IMR-90 (cell line): ENCODE data around the gene SMIM36. TPM values are rescaled to one million over a fixed set of nuclear protein-coding genes. Genes with fewer than 3 reads are reported as not detected.
"Not testable (repeated sequence)": the region's sequence is repeated elsewhere in the genome, so short reads cannot be mapped to it uniquely, and the experiment has no call there.

Experiments used
- ATAC-seq: fragments of 200-7000 bp; cut with Tn5 transposase; 2 replicates; pipeline ENCODE4 v1.9.1; 2020; ENCODE audit warnings: low read depth, mild to moderate bottlenecking, moderate library complexity
- BruUV-seq: library from RNA; stranded (reverse); fragments of 400-500 nt; replicated peaks from 2 replicates; lab custom pipeline; 2021; lab: Mats Ljungman, UMichigan
- CTCF ChIA-PET: fragments of 300-600 bp; formaldehyde crosslinking; extraction: SDS; loops from one replicate; lab custom pipeline; 2021; ENCODE audit warnings: antibody characterized with exemption; lab: Yijun Ruan, JAX
- POLR2A ChIA-PET: fragments of 300-600 bp; sonication (Branson Sonifier 250); formaldehyde crosslinking; loops from one replicate; lab custom pipeline; 2022; ENCODE audit warnings: antibody characterized with exemption; ENCODE audit not compliant: unreplicated experiment; lab: Charles Lee
- DNase-seq: peaks from one replicate; pipeline ENCODE4 v3.0.0; 2013
- H2AFZ ChIP-seq: replicated peaks from 2 replicates; pipeline ENCODE3; 2013; ENCODE audit warnings: low read length, mild to moderate bottlenecking; ENCODE audit not compliant: poor library complexity
- H2AK5ac ChIP-seq: 2 replicates; pipeline ENCODE4 v1.6.1; 2013; ENCODE audit warnings: low read depth, low read length, inconsistent platforms
- H2AK9ac ChIP-seq: replicated peaks from 2 replicates; pipeline ENCODE3; 2013; ENCODE audit warnings: mild to moderate bottlenecking, low read depth, low read length, moderate library complexity; ENCODE audit not compliant: poor library complexity
- H2BK120ac ChIP-seq: 2 replicates; pipeline ENCODE4 v1.6.1; 2013; ENCODE audit warnings: low read depth, low read length, inconsistent platforms
- H2BK15ac ChIP-seq: 3 replicates; pipeline ENCODE4 v1.6.1; 2013; ENCODE audit warnings: low read depth, low read length, inconsistent platforms
- H2BK20ac ChIP-seq: 2 replicates; pipeline ENCODE4 v1.6.1; 2013; ENCODE audit warnings: low read depth, mild to moderate bottlenecking, inconsistent platforms, low read length, moderate library complexity
- H2BK5ac ChIP-seq: 2 replicates; pipeline ENCODE4 v1.6.1; 2013; ENCODE audit warnings: mild to moderate bottlenecking, low read depth, low read length, inconsistent platforms; ENCODE audit not compliant: poor library complexity, severe bottlenecking
- H3K14ac ChIP-seq: replicated peaks from 2 replicates; pipeline ENCODE4 v1.6.1; 2013; ENCODE audit warnings: low read depth, low read length, inconsistent platforms
- H3K18ac ChIP-seq: 2 replicates; pipeline ENCODE4 v1.6.1; 2013; ENCODE audit warnings: low read depth, low read length, control low read depth
- H3K23ac ChIP-seq: 2 replicates; pipeline ENCODE4 v1.6.1; 2013; ENCODE audit warnings: low read depth, low read length, inconsistent platforms
- H3K27ac ChIP-seq: 2 replicates; pipeline ENCODE4 v1.5.1; 2013; ENCODE audit warnings: mild to moderate bottlenecking, control low read depth, low read length; ENCODE audit not compliant: insufficient read depth
- H3K27me3 ChIP-seq: 2 replicates; pipeline ENCODE4 v1.6.1; 2013; ENCODE audit warnings: low read length; ENCODE audit not compliant: control insufficient read depth, insufficient read depth
- H3K36me3 ChIP-seq: 2 replicates; pipeline ENCODE4 v1.6.1; 2013; ENCODE audit warnings: low read length, mixed read lengths; ENCODE audit not compliant: control insufficient read depth, insufficient read depth
- H3K4ac ChIP-seq: 2 replicates; pipeline ENCODE4 v1.6.1; 2013; ENCODE audit warnings: low read depth, low read length, inconsistent platforms
- H3K4me1 ChIP-seq: 2 replicates; pipeline ENCODE4 v1.6.1; 2013; ENCODE audit warnings: low read length, mixed read lengths; ENCODE audit not compliant: control insufficient read depth, insufficient read depth
- H3K4me2 ChIP-seq: 2 replicates; pipeline ENCODE4 v1.6.1; 2013; ENCODE audit warnings: low read depth, mild to moderate bottlenecking, control low read depth, low read length, moderate library complexity
- H3K4me3 ChIP-seq: 2 replicates; pipeline ENCODE4 v1.5.1; 2013; ENCODE audit warnings: low read depth, mild to moderate bottlenecking, control low read depth, low read length, moderate library complexity; ENCODE audit not compliant: insufficient read depth
- H3K56ac ChIP-seq: 2 replicates; pipeline ENCODE4 v1.6.1; 2013; ENCODE audit warnings: low read length, inconsistent platforms; ENCODE audit not compliant: insufficient read depth; ENCODE audit errors: extremely low read depth
- H3K79me1 ChIP-seq, 2 experiments: 2 replicates each; pipeline ENCODE4 v1.6.1; 2013; ENCODE audit warnings: low read length in 2 of 2, inconsistent platforms in 1 of 2, low read depth in 1 of 2
- H3K9ac ChIP-seq: 2 replicates; pipeline ENCODE4 v1.6.1; 2013; ENCODE audit warnings: low read depth, low read length, control low read depth
- H3K9me1 ChIP-seq: 2 replicates; pipeline ENCODE4 v1.6.1; 2013; ENCODE audit warnings: low read length, inconsistent platforms; ENCODE audit not compliant: insufficient read depth
- H3K9me3 ChIP-seq: 2 replicates; pipeline ENCODE4 v1.6.1; 2013; ENCODE audit warnings: low read length; ENCODE audit not compliant: control insufficient read depth, insufficient read depth
- H4K20me1 ChIP-seq: 2 replicates; pipeline ENCODE4 v1.6.1; 2013; ENCODE audit warnings: low read length, inconsistent platforms; ENCODE audit not compliant: insufficient read depth
- H4K5ac ChIP-seq: 2 replicates; pipeline ENCODE4 v1.6.1; 2013; ENCODE audit warnings: mild to moderate bottlenecking, low read depth, low read length, control low read depth
- H4K8ac ChIP-seq, 2 experiments: 2 replicates each; pipeline ENCODE4 v1.6.1; 2013; ENCODE audit warnings: low read depth in 2 of 2, low read length in 2 of 2, control low read depth in 1 of 2, inconsistent platforms in 1 of 2
- H4K91ac ChIP-seq: 2 replicates; pipeline ENCODE4 v1.6.1; 2013; ENCODE audit warnings: low read depth, low read length, inconsistent platforms; ENCODE audit not compliant: insufficient read depth
- WGBS, 2 experiments: methylation state at CpG; one replicate each; pipeline versions ENCODE4 v1.1.5 to v1.1.7; 2013; ENCODE audit warnings: missing lambda C conversion rate in 2 of 2; ENCODE audit not compliant: insufficient read length in 1 of 2; ENCODE audit errors: extremely low coverage in 2 of 2; 5-methylcytosine and 5-hydroxymethylcytosine counted together
- dilution Hi-C: fragments of 300-500 bp; cut with HindIII; formaldehyde crosslinking; loops from one replicate; pipeline ENCODE4 v1.14.3; 2018; ENCODE audit warnings: low sequenced_read_pairs; ENCODE audit not compliant: unreplicated experiment
- in situ Hi-C: fragments of 300-500 bp; cut with MboI; formaldehyde crosslinking; loops from 3 replicates; pipeline ENCODE4 v1.14.3; 2019; ENCODE audit warnings: low sequenced_read_pairs, inconsistent platforms, mixed read lengths
- intact Hi-C: fragments of 100-400 bp; cut with micrococcal nuclease; formaldehyde crosslinking; loops from 2 replicates; pipeline ENCODE4 v1.10.0; 2022
- polyA plus RNA-seq, 3 experiments: library from polyadenylated mRNA; depleted of rRNA; stranded (reverse); fragments of >200 nt; gene quantifications; 2 replicates each; pipeline ENCODE4 v1.2.3, GENCODE V29; 2012; ENCODE audit warnings: low replicate concordance in 1 of 3
- total RNA-seq: library from RNA; depleted of rRNA; stranded (reverse); fragments of >200 nt; gene quantifications from 2 replicates; pipeline ENCODE4 v1.2.3, GENCODE V29; 2012

Gene SMIM36
- total and polyA plus RNA-seq, 2 of the 4 experiments (the other 2 are of a cell fraction): not detected

GRCh38 chr17:55404197-55404596 lies 107.1 kb downstream of the SMIM36 start:
- in situ Hi-C loops: not testable (repeated sequence)
- peaks cover 38% of the 10 kb centered on the region for H3K36me3 ChIP-seq

More at GRCh38 chr17:55404197-55404596, 107.1 kb downstream of the SMIM36 start:
- intact Hi-C loops, BruUV-seq, H2AK9ac ChIP-seq, H3K56ac ChIP-seq, H4K91ac ChIP-seq, H3K9me3 ChIP-seq, H2AFZ ChIP-seq, H4K20me1 ChIP-seq, ATAC-seq, dilution Hi-C loops, H3K27me3 ChIP-seq, H3K4me3 ChIP-seq, H3K27ac ChIP-seq, H2BK20ac ChIP-seq, H4K5ac ChIP-seq, H3K4me1 ChIP-seq, H3K79me1 ChIP-seq, H4K8ac ChIP-seq, H3K9ac ChIP-seq, POLR2A ChIA-PET, H3K23ac ChIP-seq, H2BK120ac ChIP-seq, H2BK5ac ChIP-seq, H2AK5ac ChIP-seq, H3K4ac ChIP-seq, H2BK15ac ChIP-seq, H3K18ac ChIP-seq, H3K9me1 ChIP-seq, H3K4me2 ChIP-seq, DNase-seq, H3K14ac ChIP-seq: not testable (repeated sequence)
- CTCF ChIA-PET: interaction anchor here (0.6 kb wide), 1 partner anchor 10 kb away, joined by 3 read pairs; no protein-coding TSS in a partner anchor
- no CpG with 5 or more reads among the region's 5 CpGs for WGBS, 2 experiments
